Measurements from ENCODE around the gene GORASP2.

DNA sequence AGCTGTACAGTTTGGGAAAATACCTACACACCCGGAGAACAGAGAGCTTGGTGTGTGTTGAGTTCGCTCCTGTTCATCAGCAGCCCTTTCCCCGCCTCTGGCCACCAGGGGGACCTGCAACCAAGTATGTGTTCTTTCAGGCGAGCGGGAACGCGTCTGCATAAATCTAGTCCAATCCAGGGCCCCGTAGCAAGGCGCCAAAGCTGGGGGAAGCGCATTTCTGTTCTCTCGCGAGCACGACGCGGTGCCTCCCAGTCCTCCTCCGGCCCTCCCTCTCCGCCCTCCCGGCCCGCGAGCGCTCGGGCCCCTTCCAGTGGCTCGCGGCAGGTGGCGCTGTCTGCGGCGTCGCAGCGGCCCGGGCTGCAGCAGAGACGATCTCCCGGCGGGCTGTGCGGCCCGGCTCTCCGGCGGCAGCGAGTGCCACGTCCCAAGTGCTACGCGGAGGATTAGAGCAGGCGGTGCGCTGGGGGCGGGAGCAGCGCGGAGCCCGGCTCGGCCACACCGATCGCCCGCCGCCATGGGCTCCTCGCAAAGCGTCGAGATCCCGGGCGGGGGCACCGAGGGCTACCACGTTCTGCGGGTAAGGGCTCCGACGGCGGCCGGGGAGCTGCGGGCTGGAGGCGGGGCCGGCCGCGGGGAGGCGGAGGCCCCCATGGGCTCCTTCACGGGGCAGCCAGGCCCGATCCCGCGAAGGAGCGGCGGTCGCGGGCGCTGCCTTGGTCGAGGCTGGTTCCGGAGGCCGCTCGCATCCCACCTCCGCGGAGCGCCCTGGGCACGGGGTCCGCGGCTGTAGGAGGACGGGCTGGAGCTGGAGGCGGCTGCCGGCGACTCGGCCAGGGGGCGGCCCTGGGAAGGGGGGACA is at the start of gene GORASP2:
- TF ChIP-seq, protein P1, sequence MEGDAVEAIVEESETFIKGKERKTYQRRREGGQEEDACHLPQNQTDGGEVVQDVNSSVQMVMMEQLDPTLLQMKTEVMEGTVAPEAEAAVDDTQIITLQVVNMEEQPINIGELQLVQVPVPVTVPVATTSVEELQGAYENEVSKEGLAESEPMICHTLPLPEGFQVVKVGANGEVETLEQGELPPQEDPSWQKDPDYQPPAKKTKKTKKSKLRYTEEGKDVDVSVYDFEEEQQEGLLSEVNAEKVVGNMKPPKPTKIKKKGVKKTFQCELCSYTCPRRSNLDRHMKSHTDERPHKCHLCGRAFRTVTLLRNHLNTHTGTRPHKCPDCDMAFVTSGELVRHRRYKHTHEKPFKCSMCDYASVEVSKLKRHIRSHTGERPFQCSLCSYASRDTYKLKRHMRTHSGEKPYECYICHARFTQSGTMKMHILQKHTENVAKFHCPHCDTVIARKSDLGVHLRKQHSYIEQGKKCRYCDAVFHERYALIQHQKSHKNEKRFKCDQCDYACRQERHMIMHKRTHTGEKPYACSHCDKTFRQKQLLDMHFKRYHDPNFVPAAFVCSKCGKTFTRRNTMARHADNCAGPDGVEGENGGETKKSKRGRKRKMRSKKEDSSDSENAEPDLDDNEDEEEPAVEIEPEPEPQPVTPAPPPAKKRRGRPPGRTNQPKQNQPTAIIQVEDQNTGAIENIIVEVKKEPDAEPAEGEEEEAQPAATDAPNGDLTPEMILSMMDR (optimal IDR thresholded peaks at IDR 0.05 in 1 of 3, IDR thresholded peaks at IDR 0.05 in 1 of 3, conservative IDR thresholded peaks at IDR 0.05 in 1 of 3; ENCODE audit: extremely low read depth in 1 of 3, insufficient read depth in 2 of 3, low read length in 3 of 3) = peak; percentile 78 to 94 (median 87)
- no peak for TF ChIP-seq EZH2 (IDR thresholded peaks at IDR 0.05; ENCODE audit: low read length)
